Activated T-cell treated with anti-CD3 and anti-CD28 coated beads for 4 hours (primary cell): ENCODE measurements around the gene BMF.

ENCODE experiments used
- DNase-seq: peaks from one replicate; pipeline ENCODE4 v3.0.0-alpha.2; 2020

Gene BMF

GRCh38 chr15:40046721-40047414 is 61.8 kb downstream of the BMF start:
- DNase-seq: no peak

- DNase-seq: no peak
These were observed 63.0 kb downstream of the BMF start for GRCh38 chr15:40045572-40046217.

GRCh38 chr15:40044717-40045571 is 63.7 kb downstream of the BMF start:
- peak; percentile 65 for DNase-seq

GRCh38 chr15:40043927-40044716 is 64.6 kb downstream of the BMF start:
- no peak for DNase-seq

- no peak for DNase-seq
These were observed 65.8 kb downstream of the BMF start for GRCh38 chr15:40042791-40043320.

- no peak for DNase-seq
These were observed 67.9 kb downstream of the BMF start for GRCh38 chr15:40040770-40041169.

GRCh38 chr15:40040293-40040635 is 68.4 kb downstream of the BMF start:
- no peak for DNase-seq

GRCh38 chr15:40038638-40039543 is 69.8 kb downstream of the BMF start, which contains the start of gene SRP14:
TSS of gene SRP14 (minus strand) at chr15:40039181. CDS start at chr15:40039116, 65 bp downstream.
- peak; percentile 85 for DNase-seq

GRCh38 chr15:40038275-40038637 is 70.4 kb downstream of the BMF start:
- no peak for DNase-seq
